Erythroblast (primary cell): Measurements from ENCODE around the gene SNCA.

Experiments
- GATA1 ChIP-seq: IDR thresholded peaks from 2 replicates; pipeline ENCODE4 v1.6.1; 2011; ENCODE audit warnings: low read depth, mild to moderate bottlenecking, control low read depth, low read length, moderate library complexity
- POLR2A ChIP-seq: IDR thresholded peaks from 2 replicates; pipeline ENCODE4 v1.6.1; 2011; ENCODE audit warnings: mild to moderate bottlenecking, low read length

GRCh38 chr4:89836031-89836745 lies 773 bp downstream of the SNCA start:
- TF ChIP-seq POLR2A: peak; percentile 34
- no peak for TF ChIP-seq GATA1
